DND-41 (cell line): ENCODE data around the gene RNF123.

Experiments
- ATAC-seq: fragments of 200-7000 bp; cut with Tn5 transposase; 3 replicates; pipeline ENCODE4 v1.9.1; 2021; ENCODE audit warnings: low read depth; ENCODE audit not compliant: insufficient read depth
- DNase-seq: peaks from one replicate; pipeline ENCODE4 v3.0.0-alpha.2; 2020
- H2AFZ ChIP-seq: 2 replicates; pipeline ENCODE4 v1.6.0; 2012; ENCODE audit warnings: low read depth, low read length
- H3K27ac ChIP-seq: 2 replicates; pipeline ENCODE4 v1.5.1; 2012; ENCODE audit warnings: low read length, inconsistent platforms
- H3K27me3 ChIP-seq: fragments of 200-600 bp; sonication (generic); 2 replicates; pipeline ENCODE4 v1.6.0; 2012; ENCODE audit warnings: low read length, mild to moderate bottlenecking, inconsistent platforms; ENCODE audit not compliant: insufficient read depth, poor library complexity
- H3K36me3 ChIP-seq: 2 replicates; pipeline ENCODE4 v1.5.1; 2012; ENCODE audit warnings: low read length, inconsistent platforms; ENCODE audit not compliant: insufficient read depth
- H3K4me1 ChIP-seq: 2 replicates; pipeline ENCODE4 v1.5.1; 2012; ENCODE audit warnings: mild to moderate bottlenecking, low read length; ENCODE audit not compliant: insufficient read depth
- H3K4me2 ChIP-seq: 2 replicates; pipeline ENCODE4 v1.6.0; 2012; ENCODE audit warnings: mild to moderate bottlenecking, moderate library complexity, low read length, inconsistent platforms; ENCODE audit not compliant: insufficient read depth
- H3K4me3 ChIP-seq, 2 experiments: fragments of 200-600 bp in 1 of 2; shearing (Covaris generic) in 1 of 2; 2 replicates each; pipeline ENCODE4 v1.5.1; 2012 to 2016; ENCODE audit warnings: inconsistent platforms in 2 of 2, low read length in 2 of 2, mild to moderate bottlenecking in 2 of 2, low read depth in 1 of 2, moderate library complexity in 1 of 2
- H3K79me2 ChIP-seq: 2 replicates; pipeline ENCODE4 v1.6.0; 2012; ENCODE audit warnings: low read length, inconsistent platforms; ENCODE audit not compliant: insufficient read depth
- H3K9ac ChIP-seq: 2 replicates; pipeline ENCODE4 v1.6.0; 2012; ENCODE audit warnings: low read depth, mild to moderate bottlenecking, inconsistent platforms, low read length, moderate library complexity
- H3K9me3 ChIP-seq: 2 replicates; pipeline ENCODE4 v1.5.1; 2012; ENCODE audit warnings: low read length, moderate library complexity, mild to moderate bottlenecking, inconsistent platforms; ENCODE audit not compliant: insufficient read depth, severe bottlenecking
- H4K20me1 ChIP-seq: 2 replicates; pipeline ENCODE4 v1.6.0; 2012; ENCODE audit warnings: low read length; ENCODE audit not compliant: insufficient read depth
- EZH2 ChIP-seq: IDR thresholded peaks from 3 replicates; pipeline ENCODE4 v1.6.1; 2012; ENCODE audit warnings: borderline replicate concordance, low read depth, mild to moderate bottlenecking, moderate library complexity, low read length, inconsistent platforms; ENCODE audit not compliant: severe bottlenecking
- TF ChIP-seq, protein P1 (sequence below): IDR thresholded peaks from 2 replicates; pipeline ENCODE4 v1.5.1; 2012; ENCODE audit warnings: borderline replicate concordance, low read length, moderate library complexity, mild to moderate bottlenecking; ENCODE audit not compliant: poor library complexity, severe bottlenecking; ENCODE audit errors: extremely low read depth

Gene RNF123

GRCh38 chr3:49647741-49648140, 41.6 kb upstream of the RNF123 start:
- Histone ChIP-seq H3K79me2 (no peaks in the 10 kb centered on the region), H3K9me3 (no peaks in the 10 kb centered on the region), H4K20me1 (no peaks in the 10 kb centered on the region), H2AFZ (no peak overlapping the region), H3K4me2 (no peak overlapping the region), H3K27me3 (no peaks in the 10 kb centered on the region), H3K9ac (no peak overlapping the region), H3K4me1 (no peaks in the 10 kb centered on the region), H3K4me3 (no peak overlapping the region), H3K36me3 (no peaks in the 10 kb centered on the region), H3K27ac (no peak overlapping the region)
- TF ChIP-seq EZH2, result no peak
- TF ChIP-seq, protein P1, sequence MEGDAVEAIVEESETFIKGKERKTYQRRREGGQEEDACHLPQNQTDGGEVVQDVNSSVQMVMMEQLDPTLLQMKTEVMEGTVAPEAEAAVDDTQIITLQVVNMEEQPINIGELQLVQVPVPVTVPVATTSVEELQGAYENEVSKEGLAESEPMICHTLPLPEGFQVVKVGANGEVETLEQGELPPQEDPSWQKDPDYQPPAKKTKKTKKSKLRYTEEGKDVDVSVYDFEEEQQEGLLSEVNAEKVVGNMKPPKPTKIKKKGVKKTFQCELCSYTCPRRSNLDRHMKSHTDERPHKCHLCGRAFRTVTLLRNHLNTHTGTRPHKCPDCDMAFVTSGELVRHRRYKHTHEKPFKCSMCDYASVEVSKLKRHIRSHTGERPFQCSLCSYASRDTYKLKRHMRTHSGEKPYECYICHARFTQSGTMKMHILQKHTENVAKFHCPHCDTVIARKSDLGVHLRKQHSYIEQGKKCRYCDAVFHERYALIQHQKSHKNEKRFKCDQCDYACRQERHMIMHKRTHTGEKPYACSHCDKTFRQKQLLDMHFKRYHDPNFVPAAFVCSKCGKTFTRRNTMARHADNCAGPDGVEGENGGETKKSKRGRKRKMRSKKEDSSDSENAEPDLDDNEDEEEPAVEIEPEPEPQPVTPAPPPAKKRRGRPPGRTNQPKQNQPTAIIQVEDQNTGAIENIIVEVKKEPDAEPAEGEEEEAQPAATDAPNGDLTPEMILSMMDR, result no peak
- ATAC-seq, result no peak
- DNase-seq, result no peak

- Histone ChIP-seq H3K27ac (no peak overlapping the region), H4K20me1 (no peaks in the 10 kb centered on the region), H3K9me3 (no peaks in the 10 kb centered on the region), H2AFZ (no peak overlapping the region), H3K79me2 (no peaks in the 10 kb centered on the region), H3K4me2 (no peak overlapping the region), H3K9ac (no peak overlapping the region), H3K4me3 (no peak overlapping the region), H3K4me1 (no peaks in the 10 kb centered on the region), H3K27me3 (no peaks in the 10 kb centered on the region), H3K36me3 (no peaks in the 10 kb centered on the region)
- DNase-seq, result no peak
- no peak for TF ChIP-seq EZH2
- TF ChIP-seq, protein P1, result no peak
- no peak for ATAC-seq
Observed at GRCh38 chr3:49648354-49649019, 40.9 kb upstream of the RNF123 start.

DNA sequence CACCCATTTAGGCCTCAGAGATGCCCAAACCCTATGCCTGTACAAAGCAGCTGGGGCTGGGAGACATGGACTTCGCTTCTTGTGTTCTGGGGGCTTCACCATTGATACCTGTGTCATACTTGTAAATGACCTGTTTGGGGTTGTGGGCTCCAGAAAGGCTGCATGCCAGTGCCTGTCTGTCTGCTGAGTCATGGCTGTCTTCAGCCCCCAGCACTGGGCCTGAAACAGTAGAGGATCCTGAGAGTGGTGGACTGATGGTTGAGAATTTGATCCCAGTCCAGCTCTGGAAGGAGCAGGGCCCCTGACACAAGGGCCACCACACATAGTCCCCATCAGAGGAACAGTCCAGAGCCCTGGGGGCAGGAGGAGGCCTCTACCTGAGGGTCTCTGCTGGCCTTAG, 39.8 kb upstream of the RNF123 start:
- H3K27ac ChIP-seq, result no peak overlapping the region
- no peak for DNase-seq
- no peak overlapping the region for H3K9ac ChIP-seq
- H3K27me3 ChIP-seq, result no peaks in the 10 kb centered on the region
- TF ChIP-seq EZH2, result no peak
- TF ChIP-seq, protein P1, result no peak
- ATAC-seq, result no peak
- no peaks in the 10 kb centered on the region for H3K4me1 ChIP-seq
- no peaks in the 10 kb centered on the region for H4K20me1 ChIP-seq
- H3K4me3 ChIP-seq, result no peak overlapping the region
- H3K9me3 ChIP-seq, result no peaks in the 10 kb centered on the region
- H3K4me2 ChIP-seq, result no peak overlapping the region
- H3K79me2 ChIP-seq, result no peaks in the 10 kb centered on the region
- H2AFZ ChIP-seq, result no peak overlapping the region
- H3K36me3 ChIP-seq, result no peaks in the 10 kb centered on the region

DNA sequence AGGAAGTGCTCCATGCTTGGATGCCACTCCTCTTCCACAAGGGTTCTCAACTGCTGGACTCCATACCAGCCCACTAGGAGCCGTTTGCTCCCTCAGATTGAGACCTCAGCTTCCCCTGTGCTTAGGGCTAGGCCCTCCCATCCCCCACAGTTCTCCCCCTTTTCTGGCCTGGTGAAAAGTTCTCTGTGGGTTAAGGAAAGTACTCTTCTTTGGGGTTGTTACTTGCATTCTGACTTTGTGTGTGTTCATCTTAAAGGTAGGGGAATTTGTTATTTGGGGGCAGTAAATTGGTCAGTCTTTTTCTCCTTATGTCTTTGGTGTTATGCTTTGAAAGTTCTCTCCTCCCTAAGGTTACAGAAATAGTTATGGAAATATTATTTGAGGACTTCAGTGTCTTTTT, 39.2 kb upstream of the RNF123 start:
- H3K79me2 ChIP-seq, result no peaks in the 10 kb centered on the region
- no peak for ATAC-seq
- H2AFZ ChIP-seq, result no peak overlapping the region
- H3K4me1 ChIP-seq, result no peaks in the 10 kb centered on the region
- no peak overlapping the region for H3K9ac ChIP-seq
- no peak overlapping the region for H3K4me2 ChIP-seq
- no peaks in the 10 kb centered on the region for H3K9me3 ChIP-seq
- TF ChIP-seq EZH2, result no peak
- TF ChIP-seq, protein P1, result no peak
- H3K27ac ChIP-seq, result no peak overlapping the region
- no peak for DNase-seq
- H3K4me3 ChIP-seq, result no peak overlapping the region
- H4K20me1 ChIP-seq, result no peaks in the 10 kb centered on the region
- H3K27me3 ChIP-seq, result no peaks in the 10 kb centered on the region
- H3K36me3 ChIP-seq, result no peaks in the 10 kb centered on the region
